Type B pancreatic cell (in vitro differentiated cells): ENCODE results near the gene DNAJB5. TPM values are rescaled to one million over a fixed set of nuclear protein-coding genes. Genes with fewer than 3 reads are reported as not detected.
A peak's percentile ranks its signal among the peaks of the same experiment; 100 is the strongest.

Source experiments
- DNase-seq: peaks from one replicate; pipeline ENCODE4 v3.0.0; 2021; ENCODE audit warnings: mixed read lengths; ENCODE audit not compliant: unreplicated experiment; ENCODE audit errors: extremely low spot score
- H3K27ac Mint-ChIP-seq: 2 replicates; pipeline ENCODE4 v1.8.0; 2021; ENCODE audit warnings: mild to moderate bottlenecking, mixed read lengths
- H3K27me3 Mint-ChIP-seq: 2 replicates; pipeline ENCODE4 v1.8.0; 2021; ENCODE audit warnings: mixed read lengths
- H3K36me3 Mint-ChIP-seq: 2 replicates; pipeline ENCODE4 v1.8.0; 2021; ENCODE audit warnings: mixed read lengths
- H3K4me1 Mint-ChIP-seq: one replicate; pipeline ENCODE4 v1.8.0; 2021; ENCODE audit warnings: mixed read lengths; ENCODE audit not compliant: unreplicated experiment
- H3K4me3 Mint-ChIP-seq: 2 replicates; pipeline ENCODE4 v1.8.0; 2021; ENCODE audit warnings: mild to moderate bottlenecking, mixed read lengths
- H3K9me3 Mint-ChIP-seq: 2 replicates; pipeline ENCODE4 v1.8.0; 2021; ENCODE audit warnings: mixed read lengths
- CTCF ChIP-seq: fragments of 200-600 bp; sonication (generic); conservative IDR thresholded peaks from 2 replicates; pipeline ENCODE4 v1.5.0; 2021; ENCODE audit warnings: antibody characterized with exemption, mild to moderate bottlenecking
- total RNA-seq: library from RNA; stranded (reverse); gene quantifications from 2 replicates; pipeline ENCODE4 v1.2.1, GENCODE V29; 2021; ENCODE audit warnings: low replicate concordance

Gene DNAJB5
- total RNA-seq, 1 donor from 2014 or later: 12.2 TPM

- peaks cover 10% of the 10 kb centered on the region for H3K27me3 Mint-ChIP-seq
- H3K36me3 Mint-ChIP-seq: peaks cover 4% of the 10 kb centered on the region
- DNase-seq: no peak
- peak overlapping the region; percentile 49 for H3K27ac Mint-ChIP-seq
- H3K4me1 Mint-ChIP-seq: peaks cover 37% of the 10 kb centered on the region
- no peak for TF ChIP-seq CTCF
- peak overlapping the region; percentile 92 for H3K4me3 Mint-ChIP-seq
- no peaks in the 10 kb centered on the region for H3K9me3 Mint-ChIP-seq
Observed at GRCh38 chr9:34990908-34991606, 1.5 kb downstream of the DNAJB5 start.

GRCh38 chr9:34991607-34992375 is 2.2 kb downstream of the DNAJB5 start:
- Mint-ChIP-seq H3K36me3 (peaks cover 5% of the 10 kb centered on the region), H3K27ac (no peak overlapping the region), H3K9me3 (no peaks in the 10 kb centered on the region), H3K4me3 (peak overlapping the region; percentile 9), H3K27me3 (peaks cover 10% of the 10 kb centered on the region), H3K4me1 (peaks cover 37% of the 10 kb centered on the region)
- TF ChIP-seq CTCF: no peak
- DNase-seq: no peak

- Mint-ChIP-seq H3K4me1 (peaks cover 38% of the 10 kb centered on the region), H3K4me3 (peak overlapping the region; percentile 22), H3K36me3 (peaks cover 8% of the 10 kb centered on the region), H3K27me3 (peaks cover 10% of the 10 kb centered on the region), H3K27ac (peak overlapping the region; percentile 36), H3K9me3 (no peaks in the 10 kb centered on the region)
- TF ChIP-seq CTCF: no peak
- no peak for DNase-seq
Observed at GRCh38 chr9:34992376-34992951, 2.9 kb downstream of the DNAJB5 start.

- H3K4me1 Mint-ChIP-seq: peaks cover 34% of the 10 kb centered on the region
- no peak for DNase-seq
- peak overlapping the region; percentile 61 for H3K27ac Mint-ChIP-seq
- peak overlapping the region; percentile 57 for H3K4me3 Mint-ChIP-seq
- H3K9me3 Mint-ChIP-seq: no peaks in the 10 kb centered on the region
- peaks cover 7% of the 10 kb centered on the region for H3K27me3 Mint-ChIP-seq
- H3K36me3 Mint-ChIP-seq: peaks cover 8% of the 10 kb centered on the region
- no peak for TF ChIP-seq CTCF
Observed at GRCh38 chr9:34993502-34994259, 4.1 kb downstream of the DNAJB5 start.

- peak; percentile 76 for TF ChIP-seq CTCF
Observed at GRCh38 chr9:34994260-34994899, 4.8 kb downstream of the DNAJB5 start.

More at GRCh38 chr9:34994260-34994899, 4.8 kb downstream of the DNAJB5 start:
- no peak for DNase-seq
- Mint-ChIP-seq H3K4me1 (peaks cover 30% of the 10 kb centered on the region), H3K9me3 (no peaks in the 10 kb centered on the region), H3K36me3 (peaks cover 8% of the 10 kb centered on the region), H3K27me3 (peaks cover 2% of the 10 kb centered on the region), H3K4me3 (peak overlapping the region; percentile 57), H3K27ac (peak overlapping the region; percentile 61)
